HG03175 (cell line): ENCODE measurements around the gene GPN2.
A peak's percentile ranks its signal among the peaks of the same experiment; 100 is the strongest.
"Not testable (repeated sequence)": the region's sequence is repeated elsewhere in the genome, so short reads cannot be mapped to it uniquely, and the experiment has no call there.

Source experiments
- ATAC-seq: cut with Tn5 transposase; IDR thresholded peaks from one replicate; pipeline ENCODE4 v1.9.1; 2021; ENCODE audit warnings: mild to moderate bottlenecking, moderate library complexity; ENCODE audit not compliant: unreplicated experiment

GPN2 gene

DNA sequence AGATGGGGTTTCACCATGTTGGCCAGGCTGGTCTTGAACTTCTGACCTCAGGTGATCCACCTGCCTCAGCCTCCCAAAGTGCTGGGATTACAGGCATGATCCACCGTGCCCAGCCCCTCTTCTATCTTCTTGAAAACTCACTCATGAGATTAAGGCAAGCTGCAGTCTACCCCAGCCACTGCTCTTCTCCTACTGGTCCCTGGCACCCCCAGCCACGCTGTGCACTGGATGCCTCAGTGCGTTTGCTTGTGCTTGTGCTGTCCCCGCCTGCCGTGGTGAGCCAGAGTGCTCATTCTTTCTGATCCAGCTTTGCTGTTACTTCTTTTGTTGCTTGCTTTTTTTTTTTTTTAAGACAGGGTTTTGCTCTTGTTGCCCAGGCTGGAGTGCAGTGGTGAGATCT, 52.4 kb downstream of the GPN2 start:
- not testable (repeated sequence) for ATAC-seq

DNA sequence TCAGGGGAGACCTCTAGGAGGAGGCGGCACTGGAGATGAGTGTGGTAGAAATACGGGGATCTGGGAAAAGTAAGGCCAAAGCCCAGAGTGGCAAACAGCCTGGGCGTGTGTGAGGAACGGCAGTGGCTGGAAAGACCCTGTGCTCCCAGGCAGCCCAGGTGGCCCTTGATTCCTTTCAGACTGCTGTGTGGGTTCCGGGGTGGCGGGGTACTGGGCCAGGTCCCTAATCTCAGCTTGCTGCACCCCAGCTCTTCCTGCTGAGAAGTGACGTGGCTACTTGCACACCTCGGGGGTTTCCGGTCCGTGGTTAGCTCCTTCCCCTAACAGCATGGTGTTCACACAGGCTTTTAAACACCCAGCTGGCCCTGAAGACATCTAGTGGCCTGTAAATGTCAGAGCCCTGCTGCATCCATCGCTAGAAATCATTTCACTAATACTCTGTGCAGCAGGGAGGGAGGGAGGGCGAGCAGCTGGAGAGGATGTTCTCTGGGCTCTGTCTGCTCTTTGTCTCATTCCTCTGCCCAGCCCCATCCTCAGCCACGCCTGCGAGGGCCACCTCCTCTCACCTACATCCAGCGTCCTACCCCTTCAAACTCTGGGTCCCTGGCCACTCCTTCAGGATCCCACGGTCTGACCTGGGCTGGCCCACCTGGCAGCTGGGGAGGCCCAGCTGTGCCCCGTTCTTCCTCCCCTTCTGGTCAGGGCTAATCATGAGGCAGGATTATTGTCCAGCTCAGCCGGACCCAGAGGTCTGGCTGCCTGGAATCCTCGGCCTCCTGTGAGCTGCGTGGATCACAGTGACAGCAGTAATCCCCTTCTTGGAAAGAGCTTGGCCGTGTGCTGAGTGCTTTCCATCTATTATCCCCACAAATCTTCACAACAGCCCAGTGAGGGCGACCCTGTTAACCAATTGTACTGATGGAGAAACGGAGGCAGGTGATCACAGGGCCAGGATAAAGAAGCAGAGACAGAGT, 56.4 kb downstream of the GPN2 start:
- ATAC-seq, result peak; percentile 81

DNA sequence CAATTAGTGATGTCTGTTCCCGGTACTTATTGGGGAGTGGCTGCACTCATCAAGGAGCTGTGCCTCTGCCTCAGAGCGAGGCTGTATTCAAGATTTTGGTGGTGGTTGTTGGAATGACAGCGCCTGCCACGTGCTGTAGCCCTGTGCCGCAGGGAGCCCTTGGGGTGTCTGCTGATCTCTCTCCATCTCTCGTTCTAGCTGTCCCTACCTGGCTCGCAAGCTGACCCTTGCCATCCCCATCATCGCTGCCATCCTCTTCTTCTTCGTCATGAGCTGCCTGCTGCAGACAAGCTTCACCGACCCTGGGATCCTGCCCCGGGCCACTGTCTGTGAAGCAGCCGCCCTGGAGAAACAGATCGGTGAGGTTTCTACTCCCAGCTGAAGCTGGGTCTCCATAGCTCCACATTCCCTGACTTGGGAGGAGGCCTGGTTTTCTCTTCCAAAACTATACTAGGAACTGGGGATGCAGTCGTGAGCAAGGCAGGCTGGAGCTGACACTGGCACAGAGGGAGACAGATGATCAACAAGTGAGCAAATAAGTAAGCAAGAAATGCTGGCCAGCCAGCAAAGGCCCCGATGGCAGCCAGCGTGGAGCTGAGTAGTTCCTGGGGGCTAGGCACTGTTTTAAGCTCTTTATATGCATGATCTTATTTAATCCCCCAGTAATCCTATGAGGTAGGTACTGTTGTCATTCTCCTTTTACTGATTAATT, 57.7 kb downstream of the GPN2 start:
- ATAC-seq, result no peak

DNA sequence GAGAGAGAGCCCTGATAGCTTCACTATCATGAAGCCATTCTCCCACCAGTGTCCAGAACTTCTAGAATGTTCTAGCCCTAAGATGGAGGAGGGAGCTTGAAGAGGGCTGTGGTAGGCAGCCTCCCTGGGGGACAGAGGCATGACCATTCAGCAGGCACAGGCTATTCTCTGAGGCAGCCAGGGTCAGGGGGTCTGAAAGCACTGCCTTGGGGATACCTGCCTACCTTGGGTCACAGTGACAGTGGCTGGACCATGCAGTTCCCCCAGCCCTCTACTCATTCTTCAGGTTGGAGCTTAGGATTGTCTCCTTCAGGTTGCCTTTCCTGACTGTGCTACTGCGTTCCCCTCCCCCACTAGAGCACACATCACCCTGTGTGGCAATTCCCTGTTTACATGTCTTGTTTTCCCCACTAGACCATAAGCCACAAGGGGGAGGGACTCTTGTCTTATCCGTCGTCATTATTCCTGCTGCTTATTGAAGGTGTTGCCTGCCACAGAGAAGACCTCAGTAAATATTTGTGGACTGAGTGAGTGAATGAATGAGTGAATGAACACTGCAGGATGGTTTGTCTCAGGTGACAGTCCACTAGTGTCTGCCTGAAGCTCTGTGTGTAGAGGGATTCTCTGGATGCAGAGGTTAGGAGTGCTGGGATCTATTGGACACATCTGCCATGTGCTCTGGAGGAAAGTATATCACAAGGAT, 58.4 kb downstream of the GPN2 start:
- ATAC-seq, result no peak

GRCh38 chr1:26831059-26831458, 59.0 kb downstream of the GPN2 start:
- ATAC-seq, result no peak

DNA sequence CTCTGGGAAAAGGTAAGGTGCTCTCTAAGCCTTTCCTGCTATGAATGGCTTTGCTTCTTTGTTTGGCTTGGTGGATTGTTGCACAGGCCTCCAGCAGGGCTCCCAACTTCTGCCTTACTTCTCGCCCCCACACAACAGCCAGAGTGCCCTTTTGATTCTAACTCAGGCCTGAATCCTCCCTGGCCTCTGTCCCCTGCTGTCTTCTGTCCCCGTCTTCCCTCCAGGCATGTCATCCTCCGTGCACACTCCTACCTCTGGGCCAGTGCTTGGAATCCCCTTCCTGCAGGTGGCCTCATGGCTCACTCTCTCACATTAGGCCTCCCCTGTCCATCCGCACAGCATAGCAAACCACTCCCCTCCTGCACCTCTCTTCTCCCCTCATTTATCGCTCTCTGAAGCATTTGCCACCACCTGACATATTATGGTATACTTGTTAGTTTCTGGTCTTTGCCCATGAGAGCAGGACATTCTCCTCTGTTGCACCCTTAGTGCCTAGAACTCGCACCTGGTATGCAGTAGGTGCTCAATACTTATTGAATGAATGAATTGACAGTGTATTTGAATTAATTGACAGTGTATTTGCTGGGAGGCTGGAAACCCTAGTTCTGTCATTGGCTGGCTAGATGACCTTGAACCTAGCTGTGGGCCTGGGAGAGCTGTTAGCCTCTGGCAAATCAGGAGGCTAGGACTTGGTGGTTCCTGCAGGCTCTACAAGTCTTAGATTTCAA, 60.7 kb downstream of the GPN2 start:
- ATAC-seq, result no peak

- no peak for ATAC-seq
Observed at GRCh38 chr1:26828411-26828991, 61.6 kb downstream of the GPN2 start.

DNA sequence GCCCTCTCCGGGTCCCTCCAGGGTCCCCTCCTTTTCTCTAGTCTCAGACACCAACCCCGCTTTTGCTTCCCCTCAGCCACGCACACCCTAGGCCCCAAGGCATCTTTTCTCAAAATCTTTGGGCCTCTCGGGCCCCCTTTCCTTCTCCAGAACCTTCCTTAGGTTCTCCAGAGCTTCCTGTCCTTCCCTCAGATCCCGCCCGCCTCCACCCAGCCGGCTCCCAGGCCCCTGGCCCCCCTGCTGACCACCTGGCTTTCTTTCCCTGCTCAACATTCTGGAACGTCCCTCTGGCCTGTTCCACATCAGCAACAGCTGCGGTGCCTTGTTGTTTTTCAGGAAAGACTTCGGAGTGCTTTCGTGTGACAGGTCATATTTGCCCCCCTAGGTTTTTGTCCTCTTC, 62.4 kb downstream of the GPN2 start:
- no peak for ATAC-seq

DNA sequence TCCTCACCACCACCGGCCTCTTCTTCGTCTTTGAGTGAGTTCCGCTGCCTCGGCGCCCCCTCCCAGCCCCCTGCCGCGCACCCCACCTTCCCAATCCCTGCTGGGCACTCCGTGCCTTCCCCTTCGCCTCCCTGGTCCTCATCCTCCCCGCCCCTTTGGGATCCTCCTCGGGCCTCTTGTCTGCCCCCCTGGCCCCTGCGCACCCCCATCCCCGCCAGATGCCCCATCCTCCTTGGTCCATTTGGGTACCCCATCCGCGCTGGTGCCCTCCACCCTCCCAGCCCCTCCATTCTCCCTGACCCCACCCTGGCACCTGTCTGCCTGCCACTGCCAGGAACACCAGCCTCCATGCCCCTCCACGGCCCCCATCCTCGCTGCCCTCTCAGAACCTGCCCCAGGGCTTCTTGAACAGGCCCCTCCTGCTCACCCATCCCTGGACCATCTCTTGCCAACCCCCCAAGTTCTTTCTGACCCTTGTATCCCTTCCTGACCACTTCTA, 62.9 kb downstream of the GPN2 start:
- ATAC-seq, result no peak

- peak; percentile 79 for ATAC-seq
Observed at GRCh38 chr1:26826261-26827105, 63.6 kb downstream of the GPN2 start, which contains the start of gene ZDHHC18. TSS of gene ZDHHC18 (plus strand) at chr1:26826688. CDS start at chr1:26826805, 117 bp downstream.
